ENCODE measurements around the gene TAF1D.
A peak's percentile ranks its signal among the peaks of the same experiment; 100 is the strongest.

Gene TAF1D

GRCh38 chr11:93737904-93738612, 3.2 kb downstream of the TAF1D start:
- Mint-ChIP-seq H3K4me3 (peak overlapping the region; percentile 97), H3K27ac (peak overlapping the region; percentile 98), H3K27me3 (no peaks in the 10 kb centered on the region), H3K9me3 (no peaks in the 10 kb centered on the region), H3K4me1 (peaks cover 63% of the 10 kb centered on the region), H3K36me3 (peaks cover 72% of the 10 kb centered on the region)
- no peak for ATAC-seq

- Mint-ChIP-seq H3K9me3 (no peaks in the 10 kb centered on the region), H3K27ac (peak overlapping the region; percentile 98), H3K4me1 (peaks cover 57% of the 10 kb centered on the region), H3K36me3 (peaks cover 67% of the 10 kb centered on the region), H3K4me3 (no peak overlapping the region), H3K27me3 (no peaks in the 10 kb centered on the region)
- no peak for ATAC-seq
These were observed 5.2 kb downstream of the TAF1D start for GRCh38 chr11:93736129-93736528.

- H3K27me3 Mint-ChIP-seq = no peaks in the 10 kb centered on the region
- H3K4me3 Mint-ChIP-seq = no peak overlapping the region
- peak overlapping the region; percentile 35 for H3K27ac Mint-ChIP-seq
- H3K9me3 Mint-ChIP-seq = no peaks in the 10 kb centered on the region
- peaks cover 57% of the 10 kb centered on the region for H3K4me1 Mint-ChIP-seq
- no peak for ATAC-seq
- peaks cover 62% of the 10 kb centered on the region for H3K36me3 Mint-ChIP-seq
These were observed 5.7 kb downstream of the TAF1D start for GRCh38 chr11:93735627-93736026.

- peak overlapping the region; percentile 35 for H3K27ac Mint-ChIP-seq
- peaks cover 51% of the 10 kb centered on the region for H3K4me1 Mint-ChIP-seq
- no peak for ATAC-seq
- H3K36me3 Mint-ChIP-seq = peaks cover 59% of the 10 kb centered on the region
- no peaks in the 10 kb centered on the region for H3K27me3 Mint-ChIP-seq
- H3K4me3 Mint-ChIP-seq = no peak overlapping the region
- no peaks in the 10 kb centered on the region for H3K9me3 Mint-ChIP-seq
These were observed 6.7 kb downstream of the TAF1D start for GRCh38 chr11:93734427-93735222.

GRCh38 chr11:93733474-93733873, 7.8 kb downstream of the TAF1D start:
- H3K4me1 Mint-ChIP-seq = peaks cover 40% of the 10 kb centered on the region
- H3K36me3 Mint-ChIP-seq = peaks cover 57% of the 10 kb centered on the region
- no peaks in the 10 kb centered on the region for H3K27me3 Mint-ChIP-seq
- no peak overlapping the region for H3K4me3 Mint-ChIP-seq
- no peaks in the 10 kb centered on the region for H3K9me3 Mint-ChIP-seq
- no peak overlapping the region for H3K27ac Mint-ChIP-seq
- ATAC-seq = no peak

- H3K36me3 Mint-ChIP-seq = peaks cover 49% of the 10 kb centered on the region
- no peak overlapping the region for H3K27ac Mint-ChIP-seq
- no peak overlapping the region for H3K4me3 Mint-ChIP-seq
- H3K27me3 Mint-ChIP-seq = no peaks in the 10 kb centered on the region
- H3K4me1 Mint-ChIP-seq = peaks cover 29% of the 10 kb centered on the region
- ATAC-seq = no peak
- H3K9me3 Mint-ChIP-seq = no peaks in the 10 kb centered on the region
These were observed 8.9 kb downstream of the TAF1D start for GRCh38 chr11:93732237-93732892.

GRCh38 chr11:93730108-93731107, 10.9 kb downstream of the TAF1D start:
- no peak overlapping the region for H3K27ac Mint-ChIP-seq
- H3K9me3 Mint-ChIP-seq = no peaks in the 10 kb centered on the region
- ATAC-seq = no peak
- no peaks in the 10 kb centered on the region for H3K27me3 Mint-ChIP-seq
- peaks cover 38% of the 10 kb centered on the region for H3K36me3 Mint-ChIP-seq
- peaks cover 12% of the 10 kb centered on the region for H3K4me1 Mint-ChIP-seq
- no peak overlapping the region for H3K4me3 Mint-ChIP-seq

- Mint-ChIP-seq H3K27me3 (no peaks in the 10 kb centered on the region), H3K27ac (peak overlapping the region; percentile 3), H3K4me1 (no peaks in the 10 kb centered on the region), H3K36me3 (peaks cover 30% of the 10 kb centered on the region), H3K4me3 (no peak overlapping the region), H3K9me3 (no peaks in the 10 kb centered on the region)
- no peak for ATAC-seq
These were observed 12.1 kb downstream of the TAF1D start for GRCh38 chr11:93729129-93729616.

GRCh38 chr11:93728792-93729128, 12.5 kb downstream of the TAF1D start:
- Mint-ChIP-seq H3K4me1 (no peaks in the 10 kb centered on the region), H3K27ac (peak overlapping the region; percentile 3), H3K9me3 (no peaks in the 10 kb centered on the region), H3K27me3 (no peaks in the 10 kb centered on the region), H3K4me3 (no peak overlapping the region), H3K36me3 (peaks cover 29% of the 10 kb centered on the region)
- ATAC-seq = no peak

GRCh38 chr11:93727985-93728791, 13.1 kb downstream of the TAF1D start:
- ATAC-seq = no peak

GRCh38 chr11:93724089-93724488, 17.2 kb downstream of the TAF1D start:
- H3K27ac Mint-ChIP-seq = no peak overlapping the region
- peaks cover 42% of the 10 kb centered on the region for H3K36me3 Mint-ChIP-seq
- H3K9me3 Mint-ChIP-seq = no peaks in the 10 kb centered on the region
- H3K4me1 Mint-ChIP-seq = peaks cover 4% of the 10 kb centered on the region
- no peak overlapping the region for H3K4me3 Mint-ChIP-seq
- ATAC-seq = no peak
- no peaks in the 10 kb centered on the region for H3K27me3 Mint-ChIP-seq

More at GRCh38 chr11:93727985-93728791, 13.1 kb downstream of the TAF1D start:
- peak overlapping the region; percentile 3 for H3K27ac Mint-ChIP-seq
- peaks cover 29% of the 10 kb centered on the region for H3K36me3 Mint-ChIP-seq
- H3K27me3 Mint-ChIP-seq = no peaks in the 10 kb centered on the region
- H3K4me1 Mint-ChIP-seq = no peaks in the 10 kb centered on the region
- H3K9me3 Mint-ChIP-seq = no peaks in the 10 kb centered on the region
- no peak overlapping the region for H3K4me3 Mint-ChIP-seq

GRCh38 chr11:93720522-93720921, 20.8 kb downstream of the TAF1D start:
- peaks cover 56% of the 10 kb centered on the region for H3K36me3 Mint-ChIP-seq
- H3K27ac Mint-ChIP-seq = peak overlapping the region; percentile 24
- no peak for ATAC-seq
- peaks cover 33% of the 10 kb centered on the region for H3K4me1 Mint-ChIP-seq
- no peaks in the 10 kb centered on the region for H3K27me3 Mint-ChIP-seq
- no peak overlapping the region for H3K4me3 Mint-ChIP-seq
- H3K9me3 Mint-ChIP-seq = peaks cover 4% of the 10 kb centered on the region

- no peaks in the 10 kb centered on the region for H3K27me3 Mint-ChIP-seq
- peaks cover 33% of the 10 kb centered on the region for H3K4me1 Mint-ChIP-seq
- no peak overlapping the region for H3K4me3 Mint-ChIP-seq
- H3K36me3 Mint-ChIP-seq = peaks cover 64% of the 10 kb centered on the region
- peak overlapping the region; percentile 95 for H3K27ac Mint-ChIP-seq
- no peak for ATAC-seq
- H3K9me3 Mint-ChIP-seq = peaks cover 4% of the 10 kb centered on the region
These were observed 22.0 kb downstream of the TAF1D start for GRCh38 chr11:93719310-93719709.

GRCh38 chr11:93718057-93718563, 23.2 kb downstream of the TAF1D start:
- H3K27ac Mint-ChIP-seq = peak overlapping the region; percentile 95
- H3K36me3 Mint-ChIP-seq = peaks cover 76% of the 10 kb centered on the region
- H3K27me3 Mint-ChIP-seq = no peaks in the 10 kb centered on the region
- peak overlapping the region; percentile 22 for H3K4me3 Mint-ChIP-seq
- H3K9me3 Mint-ChIP-seq = peaks cover 4% of the 10 kb centered on the region
- peaks cover 39% of the 10 kb centered on the region for H3K4me1 Mint-ChIP-seq
- ATAC-seq = peak; percentile 87

Measured in stimulated activated memory B cell treated with anti-CD40 and anti-IgM and Interleukin-4, amounts not matched to agents 10 μg/mL and 1 μg/mL and 100 μg/mL, for 72 hours (primary cell).